Measurements from ENCODE around the gene WDR64. TPM values are rescaled to one million over a fixed set of nuclear protein-coding genes. Genes with fewer than 3 reads are reported as not detected.

WDR64 gene
- total and polyA plus RNA-seq, 8 donors = not detected

DNA sequence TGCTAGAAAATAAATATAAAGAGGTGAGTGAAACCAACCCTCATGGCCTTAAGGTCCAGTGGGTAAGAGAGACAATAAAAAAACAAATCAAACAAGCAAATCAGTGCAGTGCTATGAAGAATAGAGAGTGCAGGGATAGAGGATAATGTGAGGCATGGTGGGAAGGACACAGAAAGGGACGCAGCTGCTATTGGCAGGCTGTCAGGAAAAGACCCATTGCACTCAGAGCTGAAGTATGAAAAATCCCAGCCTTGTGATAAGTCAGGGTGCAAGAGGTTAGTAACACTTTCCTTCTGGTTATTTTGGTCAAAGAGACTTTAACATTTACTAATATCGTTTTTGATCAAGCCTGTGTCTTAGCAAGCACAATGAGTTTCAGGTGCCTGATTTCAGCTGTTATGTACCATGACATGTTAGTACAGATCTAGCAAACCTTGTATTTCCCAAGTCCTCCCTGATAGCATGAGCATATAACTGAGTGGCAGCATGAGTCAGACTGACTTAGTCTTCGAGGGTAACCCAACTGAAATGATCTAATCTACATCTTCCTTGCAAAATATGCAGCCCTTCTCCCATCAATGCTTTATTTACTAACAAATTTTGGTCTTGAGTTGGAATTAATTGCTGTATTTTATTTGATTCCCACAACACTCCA, 43.6 kb upstream of the WDR64 start:
- H3K27ac ChIP-seq = no peak overlapping the region
- H3K27me3 ChIP-seq = no peaks in the 10 kb centered on the region
- peaks cover 9 to 23% (median 9%) of the 10 kb centered on the region in 3 donors for H3K4me1 ChIP-seq
- no peak for FAIRE-seq
- no peak for DNase-seq
- H3K4me3 ChIP-seq = no peak overlapping the region
- no peak for TF ChIP-seq CTCF (IDR thresholded peaks at IDR 0.05)
- WGBS, 2 donors = 30 to 43% methylated on average over 3 of the region's 3 CpGs
- no peaks in the 10 kb centered on the region for H3K36me3 ChIP-seq
- ATAC-seq = no peak
- no peaks in the 10 kb centered on the region for H3K9me3 ChIP-seq
- intact Hi-C loops (cut with DNase I) = no loop called here

- ATAC-seq (peak; percentile 67 to 85 (median 83)), FAIRE-seq (no peak), DNase-seq (peak in 3 of 6 donors; percentile 38 to 70 (median 48))
- no peak overlapping the region for H3K27ac ChIP-seq
- TF ChIP-seq CTCF (IDR thresholded peaks at IDR 0.05) = no peak
- 9 to 10% methylated on average over 8 of the region's 8 CpGs for WGBS, 2 donors
- H3K36me3 ChIP-seq = no peaks in the 10 kb centered on the region
- intact Hi-C loops (cut with DNase I) = no loop called here
- H3K4me1 ChIP-seq = peaks cover 9 to 34% (median 9%) of the 10 kb centered on the region in 3 donors
- H3K9me3 ChIP-seq = no peaks in the 10 kb centered on the region
- H3K27me3 ChIP-seq = no peaks in the 10 kb centered on the region
- H3K4me3 ChIP-seq = no peak overlapping the region
Observed at GRCh38 chr1:241610056-241610815, 41.8 kb upstream of the WDR64 start.

DNA sequence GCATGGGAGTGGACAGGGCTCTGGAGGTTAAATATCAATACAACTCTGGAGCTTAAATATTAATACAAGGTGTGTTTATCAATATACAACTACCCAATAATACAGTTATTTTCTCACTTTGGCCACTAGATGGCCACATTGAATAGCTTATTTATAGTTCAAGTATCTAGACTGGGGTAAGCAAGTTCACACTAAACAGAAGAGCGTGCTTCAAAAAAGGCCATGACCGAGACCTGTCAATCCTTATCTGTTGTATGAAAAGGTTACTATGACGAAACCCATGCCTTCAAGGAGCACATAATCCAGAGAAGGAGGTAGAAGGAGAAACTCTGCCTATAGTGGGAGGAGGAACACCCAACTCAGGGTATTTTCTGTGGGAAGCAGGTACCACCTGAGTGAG, 41.0 kb upstream of the WDR64 start:
- H3K9me3 ChIP-seq = no peaks in the 10 kb centered on the region
- H3K4me1 ChIP-seq = peaks cover 9 to 39% (median 9%) of the 10 kb centered on the region in 3 donors
- no peak overlapping the region for H3K4me3 ChIP-seq
- peak; percentile 28 to 68 (median 63) for TF ChIP-seq CTCF (IDR thresholded peaks at IDR 0.05)
- H3K27ac ChIP-seq = peak overlapping the region in 1 of 4 donors; percentile 22
- 2% methylated on average over 3 of the region's 3 CpGs for WGBS, 2 donors
- FAIRE-seq (no peak), DNase-seq (no peak), ATAC-seq (peak; percentile 82 to 87 (median 85))
- H3K36me3 ChIP-seq = no peaks in the 10 kb centered on the region
- H3K27me3 ChIP-seq = no peaks in the 10 kb centered on the region
- intact Hi-C loops (cut with DNase I) = no loop called here

GRCh38 chr1:241611736-241612135, 40.3 kb upstream of the WDR64 start:
- intact Hi-C loops (cut with DNase I) = no loop called here
- WGBS, 2 donors = 65 to 89% methylated on average over 1 of the region's 1 CpG

More at GRCh38 chr1:241611736-241612135, 40.3 kb upstream of the WDR64 start:
- DNase-seq (no peak), FAIRE-seq (no peak), ATAC-seq (no peak)
- Histone ChIP-seq H3K36me3 (no peaks in the 10 kb centered on the region), H3K4me1 (peaks cover 9 to 40% (median 9%) of the 10 kb centered on the region in 3 donors), H3K9me3 (no peaks in the 10 kb centered on the region), H3K4me3 (no peak overlapping the region), H3K27ac (peak overlapping the region in 1 of 4 donors; percentile 22), H3K27me3 (no peaks in the 10 kb centered on the region)
- no peak for TF ChIP-seq CTCF (IDR thresholded peaks at IDR 0.05)

Data from pancreas (tissue), 10 donors.